HG03097 (cell line): Measurements from ENCODE around the gene CAMK1D.

ENCODE experiments used
- ATAC-seq: cut with Tn5 transposase; IDR thresholded peaks from one replicate; pipeline ENCODE4 v1.9.1; 2021; ENCODE audit not compliant: unreplicated experiment, low FRiP score

CAMK1D gene

DNA sequence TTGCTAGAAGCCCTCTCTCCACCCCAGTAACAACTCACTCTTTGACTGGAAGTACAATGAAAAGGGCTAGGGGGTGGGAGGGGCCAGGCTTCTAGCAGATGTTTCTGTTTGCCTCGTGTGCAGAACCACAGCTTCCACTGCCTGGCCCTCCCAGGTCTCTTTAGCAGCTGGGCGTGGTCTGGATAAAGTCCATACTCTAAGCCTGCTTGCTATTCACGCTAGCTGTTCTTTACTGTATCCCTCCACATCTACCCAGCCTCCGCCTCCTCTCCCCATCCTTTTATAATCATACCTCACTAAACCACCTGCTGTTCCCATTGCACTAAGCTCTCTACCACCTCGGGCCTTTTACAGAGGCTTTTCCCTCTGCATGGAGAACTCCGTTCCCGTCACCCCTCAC is 288.8 kb downstream of the CAMK1D start:
- no peak for ATAC-seq

DNA sequence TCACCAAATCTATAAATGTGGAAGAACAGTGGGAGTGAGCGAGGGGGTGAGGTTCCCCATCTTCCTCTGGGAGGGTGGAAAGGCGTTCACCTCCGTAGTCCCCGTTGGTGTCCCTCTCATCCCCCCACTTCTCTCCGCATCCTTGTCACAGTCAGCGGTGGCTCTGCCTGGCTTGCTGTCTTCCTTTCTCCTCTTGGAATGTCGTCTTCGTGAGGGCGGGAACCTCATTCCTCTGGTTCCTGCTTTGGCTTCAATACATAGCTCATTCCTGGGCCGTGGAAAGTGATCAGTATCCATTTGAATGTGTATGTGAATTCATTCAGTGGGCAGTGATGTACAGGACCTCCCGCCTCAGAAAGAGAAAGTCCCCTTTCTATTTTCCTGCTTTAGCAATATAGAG is 289.4 kb downstream of the CAMK1D start:
- ATAC-seq: no peak

- ATAC-seq: no peak
These were observed 290.9 kb downstream of the CAMK1D start for GRCh38 chr10:12639996-12640944.

- no peak for ATAC-seq
These were observed 292.7 kb downstream of the CAMK1D start for GRCh38 chr10:12642036-12642435.

DNA sequence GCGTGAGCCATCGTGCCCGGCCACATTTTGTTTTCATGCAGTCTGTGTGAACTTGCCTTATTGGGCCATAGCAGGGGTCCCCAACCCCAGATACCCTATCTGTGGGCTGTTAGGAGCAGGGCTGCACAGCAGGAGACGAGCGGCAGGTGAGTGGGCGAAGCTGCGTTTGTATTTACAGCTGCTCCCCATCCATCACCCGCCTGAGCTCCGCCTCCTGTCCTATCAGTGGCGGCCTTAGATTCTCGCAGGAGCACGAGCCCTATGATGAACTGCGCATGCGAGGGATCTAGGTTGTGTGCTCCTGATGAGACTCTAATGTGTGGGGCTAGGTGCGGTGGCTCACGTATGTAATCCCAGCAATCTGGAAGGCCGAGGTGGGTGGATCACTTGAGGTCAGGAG is 293.9 kb downstream of the CAMK1D start:
- ATAC-seq: no peak

GRCh38 chr10:12644380-12645144 is 295.2 kb downstream of the CAMK1D start:
- no peak for ATAC-seq

DNA sequence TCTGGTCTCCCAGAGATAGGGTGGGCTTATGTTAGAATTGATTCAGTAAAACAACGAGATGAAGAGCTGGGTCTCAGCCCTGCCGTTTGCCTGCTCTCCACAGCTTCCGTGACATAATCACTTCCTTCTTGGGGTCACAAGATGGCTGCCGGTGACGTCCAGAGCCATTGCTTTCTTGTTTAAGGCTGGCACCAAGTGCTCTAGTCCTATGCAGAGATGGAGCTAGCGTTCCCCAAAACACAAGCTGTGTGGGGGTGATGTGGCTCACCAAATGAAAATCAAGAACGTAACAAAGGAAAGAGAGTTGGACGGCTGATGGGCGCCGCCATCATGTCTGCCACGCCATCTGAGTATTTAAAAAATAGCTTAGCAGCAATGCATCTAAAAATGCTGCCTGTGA is 296.1 kb downstream of the CAMK1D start:
- no peak for ATAC-seq

- ATAC-seq: no peak
These were observed 299.8 kb downstream of the CAMK1D start for GRCh38 chr10:12649012-12649584.

DNA sequence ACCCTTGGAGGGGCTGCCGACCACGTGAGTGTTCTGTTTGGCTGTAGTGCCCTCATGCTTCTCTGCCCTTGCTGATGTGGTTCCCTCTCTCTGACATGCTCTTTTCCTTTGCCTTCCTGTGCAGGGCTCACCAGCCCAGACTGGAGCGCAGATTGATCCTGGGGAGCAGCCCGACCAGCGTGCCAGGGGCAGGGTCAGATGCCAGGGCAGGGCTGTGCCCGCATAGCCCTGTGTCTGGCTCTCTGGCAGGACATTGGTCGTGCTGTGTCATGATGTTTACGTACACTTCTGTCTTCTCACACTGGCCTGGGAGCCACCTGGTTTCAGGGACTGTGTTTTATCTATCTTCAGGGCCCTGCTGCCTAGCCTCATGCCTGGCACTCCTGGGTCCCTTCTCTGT is 300.8 kb downstream of the CAMK1D start:
- no peak for ATAC-seq

GRCh38 chr10:12650538-12651298 is 301.4 kb downstream of the CAMK1D start:
- no peak for ATAC-seq

DNA sequence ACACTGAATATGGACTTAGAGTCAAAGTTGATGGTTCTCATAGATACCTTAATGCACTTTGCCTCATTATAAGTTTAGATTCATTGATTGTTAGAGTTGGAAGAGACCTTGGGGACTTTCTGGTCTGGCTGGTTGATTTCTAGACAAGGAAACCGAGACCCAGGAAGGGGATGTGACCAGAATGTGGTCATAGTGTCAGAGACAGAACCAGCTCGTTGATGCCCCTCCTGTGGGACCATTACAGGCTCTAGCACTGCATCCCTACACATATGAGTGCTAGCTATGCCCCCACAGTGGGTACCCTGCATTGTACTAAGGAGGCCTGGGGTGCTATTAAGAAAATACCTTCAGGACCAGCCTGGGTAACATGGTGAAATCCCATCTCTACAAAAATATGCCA is 306.6 kb downstream of the CAMK1D start:
- no peak for ATAC-seq

GRCh38 chr10:12656518-12657142 is 307.3 kb downstream of the CAMK1D start:
- no peak for ATAC-seq

DNA sequence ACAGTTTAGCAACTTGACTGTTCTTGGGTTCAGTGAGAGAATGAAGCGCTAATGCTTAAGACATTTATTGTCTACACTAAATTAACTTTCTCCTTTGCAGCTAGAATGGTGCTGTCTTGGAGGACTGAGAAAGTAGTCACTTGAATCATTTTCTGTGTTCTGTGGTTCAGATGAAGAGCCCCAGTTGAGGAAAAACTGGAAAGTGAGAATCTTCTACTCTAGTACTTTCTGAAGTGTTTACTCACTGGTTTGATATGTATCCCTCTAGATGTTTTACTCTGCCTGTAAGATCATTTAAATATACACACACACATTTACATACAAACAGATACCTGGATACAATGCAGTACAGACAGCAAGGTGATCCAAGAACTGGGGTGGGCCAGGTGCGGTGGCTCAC is 308.1 kb downstream of the CAMK1D start:
- ATAC-seq: no peak

GRCh38 chr10:12658526-12658925 is 309.2 kb downstream of the CAMK1D start:
- ATAC-seq: no peak

GRCh38 chr10:12659706-12660105 is 310.4 kb downstream of the CAMK1D start:
- no peak for ATAC-seq

DNA sequence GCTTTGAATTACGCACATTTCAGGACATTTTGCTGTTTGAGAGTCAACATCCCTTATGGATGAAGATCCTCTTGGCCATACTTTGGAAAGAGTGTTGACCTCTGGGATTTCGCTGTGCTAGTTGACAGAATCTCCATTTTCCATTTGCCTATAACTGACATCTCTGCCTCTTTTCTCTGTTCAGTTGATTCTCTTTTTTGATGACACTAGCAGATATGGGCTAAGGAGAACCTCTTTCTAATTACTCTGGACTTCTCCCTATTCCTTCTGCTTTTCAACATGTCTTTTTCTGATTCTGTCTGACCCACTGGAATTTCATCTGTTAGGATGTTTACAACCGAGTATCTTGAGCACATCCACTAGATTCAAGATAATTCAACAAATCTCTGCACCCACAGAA is 311.5 kb downstream of the CAMK1D start:
- no peak for ATAC-seq

GRCh38 chr10:12661671-12662070 is 312.3 kb downstream of the CAMK1D start:
- no peak for ATAC-seq

DNA sequence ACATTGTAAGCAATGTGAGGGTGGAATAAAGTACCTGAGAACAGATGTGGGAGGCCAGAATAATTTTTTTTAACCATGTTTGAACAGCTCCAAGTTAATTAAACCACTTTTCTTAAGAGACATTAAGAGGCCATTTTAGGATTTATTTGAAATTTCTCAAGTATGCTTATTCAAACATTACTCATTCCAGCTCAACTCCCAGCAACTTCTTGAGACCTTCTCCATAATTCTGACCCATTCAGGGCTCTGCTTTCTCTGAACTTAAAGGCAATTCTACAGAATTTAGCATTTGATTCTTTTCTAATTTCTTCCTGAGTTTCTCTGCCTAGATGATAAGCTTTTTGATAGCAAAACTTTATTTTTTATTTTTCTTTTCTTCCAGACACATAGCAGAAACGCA is 314.5 kb downstream of the CAMK1D start:
- ATAC-seq: no peak

- no peak for ATAC-seq
These were observed 316.2 kb downstream of the CAMK1D start for GRCh38 chr10:12665501-12665900.

DNA sequence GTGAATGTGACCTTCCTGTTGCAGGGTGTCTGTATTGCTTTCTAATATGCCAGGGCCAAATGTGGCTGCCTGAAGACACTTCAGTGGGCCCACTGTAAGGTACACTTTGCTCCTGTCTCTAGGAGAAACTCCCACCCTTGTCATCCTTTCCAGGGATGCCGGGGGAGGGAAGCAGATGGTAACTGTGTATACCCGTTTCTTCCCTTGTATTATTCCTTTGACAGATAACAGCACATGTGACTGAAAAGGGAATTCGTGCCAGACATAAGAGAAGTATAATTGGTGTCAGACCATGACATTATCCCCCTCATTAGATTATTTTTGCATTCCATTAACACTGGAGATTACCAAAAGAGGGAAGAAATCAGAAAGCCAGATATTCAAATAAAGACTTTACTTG is 317.7 kb downstream of the CAMK1D start:
- ATAC-seq: no peak
